Raji (cell line): ENCODE measurements around the gene MYOD1.

ENCODE experiments used
- POLR2A ChIP-seq: IDR thresholded peaks from 2 replicates; pipeline ENCODE4 v1.6.1; 2011; ENCODE audit warnings: low read depth, low read length, control low read depth; ENCODE audit not compliant: insufficient read depth

The MYOD1 gene

DNA sequence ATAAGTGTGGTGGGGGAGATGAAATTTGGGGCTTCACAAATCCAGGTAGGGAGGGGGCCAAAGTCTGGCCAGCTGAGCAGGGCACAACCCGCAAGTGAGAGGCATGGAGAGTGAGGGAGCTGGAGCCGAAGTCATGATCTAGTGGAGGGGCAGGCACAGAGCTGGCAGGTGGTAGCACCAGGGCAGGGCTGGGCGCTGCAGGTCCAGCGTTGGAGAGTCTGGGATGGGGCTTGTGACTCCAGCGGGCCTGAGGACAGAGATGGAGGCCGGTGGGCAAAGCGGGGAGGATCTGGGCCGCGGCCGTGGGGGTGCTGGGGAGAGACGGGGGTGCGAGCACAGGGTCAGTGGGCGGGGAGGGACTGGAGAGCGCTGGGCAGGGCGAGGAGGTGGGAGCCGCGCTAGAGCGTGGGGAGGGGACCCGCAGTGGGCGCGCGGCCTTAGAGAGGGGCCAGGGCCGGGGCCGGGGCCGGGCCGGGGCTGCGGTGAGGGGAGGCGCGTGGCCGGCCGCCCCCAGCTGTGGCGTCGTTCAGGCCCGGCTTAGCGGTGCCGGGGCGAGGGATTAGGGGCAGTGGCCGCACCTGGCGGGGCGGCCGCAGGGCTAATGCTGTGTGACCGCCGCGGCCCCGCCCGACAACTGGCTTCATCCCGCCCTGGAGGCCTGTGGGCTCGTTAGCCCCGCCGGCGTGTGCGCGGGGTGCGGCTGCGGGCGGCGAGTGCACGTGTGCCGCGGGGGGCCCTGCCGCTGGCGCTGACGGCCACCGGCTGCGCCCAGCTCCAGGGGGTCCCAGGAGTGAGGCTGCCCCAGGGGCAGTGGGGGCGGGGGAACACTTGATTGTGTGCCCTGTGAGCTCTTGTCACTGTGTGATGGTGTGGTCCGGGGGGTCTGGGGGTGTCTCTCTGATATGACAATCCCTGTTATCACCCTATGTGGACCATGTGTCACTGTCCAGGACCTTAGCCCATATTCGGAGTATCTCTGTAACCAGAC lies 23.6 kb upstream of the MYOD1 start:
- TF ChIP-seq POLR2A, result no peak

DNA sequence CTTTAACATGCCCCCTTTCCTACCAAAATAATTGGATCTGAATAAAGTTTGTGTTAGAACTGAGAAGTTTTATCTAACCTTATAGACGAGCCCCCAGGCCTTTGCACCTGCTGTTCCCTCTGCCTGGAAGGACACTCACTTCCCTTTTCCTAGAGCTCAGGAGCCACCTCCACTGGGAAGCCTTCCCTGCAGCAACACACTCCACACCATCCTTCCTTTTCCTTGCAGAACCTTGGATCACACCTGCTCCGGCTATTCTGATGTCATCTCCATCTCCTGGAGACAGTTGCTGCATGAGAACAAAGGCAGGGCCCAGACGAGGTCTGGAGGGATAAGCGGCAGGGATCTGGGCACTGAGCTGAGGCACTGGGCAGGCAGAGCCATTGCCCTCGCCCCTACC lies 22.6 kb upstream of the MYOD1 start:
- no peak for TF ChIP-seq POLR2A

DNA sequence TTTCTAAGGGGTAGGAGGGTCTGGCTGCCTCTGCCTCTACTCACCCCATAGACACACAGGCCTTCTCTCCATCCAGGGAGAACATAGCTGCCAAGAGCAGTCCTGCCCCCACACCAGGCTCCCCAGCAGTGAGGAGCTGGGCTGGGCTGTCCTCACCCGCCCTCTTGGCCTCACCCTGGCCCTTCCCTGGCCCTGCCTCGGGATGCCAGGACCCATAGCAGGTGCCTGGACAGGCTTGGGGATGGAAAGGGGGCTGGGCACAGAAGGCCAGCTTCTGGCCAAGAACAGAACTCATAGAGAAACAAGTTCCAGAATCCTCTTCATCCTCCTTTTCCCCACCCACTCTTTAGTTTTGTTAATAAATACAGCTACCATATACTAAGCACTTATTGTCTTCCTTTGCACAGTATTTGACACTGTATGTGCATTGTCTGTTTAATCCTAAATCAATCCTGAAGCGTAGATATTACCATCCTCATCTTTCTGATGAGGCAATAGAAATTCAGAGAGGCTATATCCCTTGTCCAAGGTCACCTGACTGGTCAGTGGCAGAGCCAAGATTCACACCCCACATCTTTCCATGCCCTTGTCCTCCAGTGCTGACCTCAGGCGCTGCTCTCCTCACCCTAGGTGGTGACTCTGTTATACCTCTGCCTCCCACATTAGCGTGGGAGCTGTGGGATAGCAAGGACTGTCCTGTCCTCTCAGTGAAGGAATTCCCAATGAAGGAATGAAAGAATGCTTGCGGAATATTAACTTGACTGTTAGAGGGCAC lies 22.0 kb upstream of the MYOD1 start:
- no peak for TF ChIP-seq POLR2A

DNA sequence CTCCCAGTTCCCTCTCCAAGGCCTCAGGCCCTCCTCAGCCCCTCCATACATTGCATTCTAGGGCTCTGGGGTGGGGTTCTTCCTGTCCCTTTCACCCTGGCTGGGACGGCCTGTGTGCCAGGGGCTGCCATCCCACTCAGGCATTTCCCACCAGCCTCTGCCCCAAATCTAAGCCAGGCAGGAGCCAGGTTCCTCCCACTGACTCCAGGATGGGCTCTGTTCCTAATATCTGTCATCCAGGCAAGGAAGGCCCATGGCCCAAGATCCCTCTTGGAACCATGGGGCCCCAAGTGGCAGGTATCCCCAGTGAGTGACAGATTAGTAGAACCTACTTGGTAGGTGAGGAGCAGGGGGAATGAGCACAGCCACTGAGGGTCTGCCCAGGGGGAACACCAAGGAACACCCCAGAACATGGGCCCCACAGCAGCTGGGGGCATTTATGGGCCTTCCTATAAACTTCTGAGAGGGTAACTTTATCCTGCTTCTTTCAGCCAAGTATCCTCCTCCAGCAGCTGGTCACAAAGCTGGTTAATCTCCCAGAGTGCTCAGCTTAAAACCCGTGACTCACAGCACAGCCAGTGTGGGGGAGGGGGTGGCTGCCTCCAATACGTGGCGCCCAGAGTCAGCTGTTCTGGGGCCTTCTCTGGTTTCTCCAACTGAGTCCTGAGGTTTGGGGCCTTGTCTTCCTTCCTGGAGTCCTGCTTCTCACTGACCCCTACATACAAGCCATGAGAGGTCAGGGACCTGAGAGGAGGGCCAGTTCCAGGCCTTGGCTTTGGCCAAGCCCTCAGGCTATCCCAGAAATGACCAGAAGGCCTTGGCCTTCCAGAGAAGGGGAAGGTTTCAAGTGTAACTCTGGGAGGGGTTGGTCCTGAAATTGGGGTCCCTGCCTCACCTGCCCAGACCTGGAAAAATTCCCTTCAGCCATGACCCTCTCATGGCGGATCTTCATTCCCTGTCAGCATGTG lies 19.9 kb upstream of the MYOD1 start:
- TF ChIP-seq POLR2A, result no peak

DNA sequence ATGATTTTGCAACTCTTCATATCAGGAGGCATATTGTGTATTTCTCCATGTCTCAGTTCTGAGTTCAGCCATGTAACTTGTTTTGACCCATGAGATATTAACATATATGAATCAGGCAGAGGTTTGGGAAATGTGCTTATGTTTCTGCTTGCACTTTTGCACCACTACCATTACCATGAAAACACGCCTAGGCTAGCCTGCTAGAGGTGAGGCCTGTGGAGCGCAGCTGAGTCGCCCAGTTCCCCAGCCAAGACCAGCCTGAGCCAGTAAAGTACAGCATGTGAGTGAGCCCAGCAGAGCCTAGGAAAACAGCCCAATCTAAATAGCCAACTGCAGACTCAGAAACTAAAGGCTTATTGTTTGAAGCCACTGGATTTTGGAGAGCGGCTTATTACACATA lies 18.4 kb upstream of the MYOD1 start:
- TF ChIP-seq POLR2A, result no peak

DNA sequence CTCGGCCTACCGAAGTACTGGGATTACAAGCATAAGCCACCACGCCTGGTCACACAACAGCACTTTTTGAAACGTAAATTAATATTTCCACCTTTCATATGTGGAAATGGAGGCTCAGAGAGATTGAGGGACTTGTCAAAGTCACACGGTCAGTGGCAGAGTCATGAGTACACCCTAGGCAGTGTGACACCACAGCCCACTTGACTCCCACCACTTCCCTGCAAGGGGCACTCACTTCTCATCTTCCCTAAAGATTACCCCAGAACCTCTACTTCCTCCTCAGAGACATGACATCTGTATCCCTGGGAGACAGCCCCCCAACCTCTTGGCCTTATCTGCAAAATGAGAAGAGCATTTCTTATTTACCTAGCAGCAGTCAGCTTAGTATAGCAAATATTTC lies 16.5 kb upstream of the MYOD1 start:
- TF ChIP-seq POLR2A, result no peak

DNA sequence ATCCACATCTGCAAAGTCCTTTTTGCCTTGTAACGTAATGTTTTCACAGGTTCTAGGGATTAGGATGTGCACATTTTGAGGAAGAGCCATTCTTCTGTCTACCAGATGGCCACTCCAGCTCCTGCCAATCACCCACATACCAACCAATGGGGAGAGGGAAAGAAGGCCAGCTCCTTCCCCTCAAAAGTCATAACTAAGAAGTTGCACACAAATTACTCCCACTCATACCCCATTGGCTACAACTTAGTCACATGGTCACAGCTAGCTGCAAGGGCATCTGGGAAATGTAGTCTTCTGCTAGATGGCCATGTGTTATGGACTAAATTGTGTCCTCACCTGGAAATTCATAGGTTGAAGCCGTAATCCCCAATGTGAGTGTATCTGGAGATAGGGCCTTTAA lies 15.4 kb upstream of the MYOD1 start:
- no peak for TF ChIP-seq POLR2A

DNA sequence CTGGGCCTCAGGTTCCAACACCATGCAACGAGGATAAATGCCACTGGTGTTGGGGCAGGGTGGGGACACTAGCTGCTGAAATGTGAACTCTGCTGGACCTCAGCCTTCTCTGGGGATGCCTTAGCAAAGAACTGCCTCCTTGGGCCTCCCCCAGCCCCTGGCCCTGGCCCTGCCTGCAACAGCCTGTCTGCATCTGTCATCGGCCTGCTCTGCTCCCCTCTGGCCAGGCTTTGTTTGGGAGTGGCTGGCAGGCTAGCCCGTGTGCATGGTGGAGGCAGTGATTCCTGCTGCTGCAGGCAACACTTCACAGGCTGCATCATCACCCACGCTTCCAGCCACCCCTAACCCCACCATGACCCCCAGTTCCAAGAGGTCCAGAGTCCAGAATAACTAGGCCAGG lies 11.5 kb upstream of the MYOD1 start:
- TF ChIP-seq POLR2A, result no peak

DNA sequence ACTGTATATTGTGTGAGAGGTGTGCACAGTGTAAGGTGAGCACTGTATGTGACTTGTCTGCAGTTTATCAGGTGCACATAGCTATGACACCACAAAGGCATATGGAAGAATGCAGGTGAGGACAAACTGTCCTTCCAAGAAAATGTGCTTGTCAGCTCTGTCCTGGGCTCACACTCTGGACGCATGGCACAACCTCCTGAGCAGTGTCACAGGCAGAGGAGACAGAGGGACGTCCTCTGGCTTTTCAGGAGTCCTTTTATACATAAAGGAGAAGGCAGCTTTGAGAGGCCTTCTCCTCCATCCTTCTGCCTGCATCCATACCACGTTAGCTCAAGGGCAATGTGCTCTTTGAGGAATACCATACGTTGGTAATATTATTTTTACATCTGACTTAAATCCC lies 7.5 kb upstream of the MYOD1 start:
- no peak for TF ChIP-seq POLR2A

DNA sequence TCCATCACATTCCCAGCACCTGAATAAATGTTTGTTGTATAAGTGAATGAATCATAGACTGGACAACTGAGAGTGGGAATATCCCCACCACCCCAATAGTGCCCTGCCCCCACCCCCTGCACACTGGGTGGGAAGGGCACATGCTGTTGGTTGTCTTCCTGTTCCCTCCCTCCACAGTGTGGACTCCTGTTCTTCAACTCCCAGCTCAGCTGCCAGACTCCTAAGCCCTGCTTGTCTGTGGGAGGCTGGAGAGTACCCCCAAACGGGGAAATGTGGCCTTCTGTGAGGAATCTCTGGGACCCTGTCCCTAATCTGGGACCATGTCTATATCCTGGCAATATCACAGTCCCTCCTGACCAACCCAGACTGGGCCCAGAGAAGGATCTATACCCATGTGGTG lies 5.5 kb upstream of the MYOD1 start:
- no peak for TF ChIP-seq POLR2A

DNA sequence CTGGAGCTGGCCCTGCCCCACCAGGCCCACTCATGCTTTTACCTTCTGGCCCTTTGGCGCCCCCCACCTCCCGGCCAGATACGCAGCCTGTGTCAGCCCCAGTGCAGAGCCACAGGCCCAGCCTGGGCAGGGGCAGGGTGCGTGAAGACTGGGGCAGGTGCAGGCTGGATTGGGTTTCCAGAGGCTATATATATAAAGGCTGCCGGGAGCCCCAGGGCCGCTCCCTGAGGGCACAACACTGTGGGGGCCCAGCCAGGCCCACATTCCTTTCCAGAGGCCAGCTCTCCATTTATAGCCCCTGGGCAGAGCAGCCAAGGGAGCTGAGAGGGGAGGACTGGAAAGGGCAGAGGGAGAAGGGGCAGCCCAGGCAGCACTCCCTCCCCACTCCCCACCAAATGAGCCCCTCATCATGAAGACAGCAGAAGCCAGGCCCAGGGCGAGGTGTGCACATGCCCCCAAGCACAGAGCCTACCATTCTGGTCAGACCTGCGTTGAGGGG lies 5.0 kb upstream of the MYOD1 start:
- TF ChIP-seq POLR2A, result no peak

DNA sequence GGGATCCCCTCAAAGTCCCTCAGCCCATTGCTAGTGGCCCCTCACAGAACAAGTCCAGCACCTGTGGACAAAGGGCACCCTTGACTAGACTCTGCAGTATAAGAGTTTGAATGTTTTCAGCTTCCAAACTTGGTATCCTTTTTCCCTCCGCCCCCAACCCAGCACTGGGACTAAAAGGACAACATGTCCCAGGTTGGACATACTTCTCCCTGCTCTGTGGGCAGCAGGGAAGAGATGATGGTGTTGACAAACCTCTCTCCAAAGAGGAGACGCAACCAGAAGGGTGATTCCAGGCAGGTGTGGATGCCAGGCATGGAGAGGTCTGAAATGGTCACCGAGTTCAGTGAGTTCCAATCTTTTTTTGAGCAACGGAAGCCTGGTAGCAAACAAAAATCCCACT lies 4.5 kb upstream of the MYOD1 start:
- TF ChIP-seq POLR2A, result no peak

DNA sequence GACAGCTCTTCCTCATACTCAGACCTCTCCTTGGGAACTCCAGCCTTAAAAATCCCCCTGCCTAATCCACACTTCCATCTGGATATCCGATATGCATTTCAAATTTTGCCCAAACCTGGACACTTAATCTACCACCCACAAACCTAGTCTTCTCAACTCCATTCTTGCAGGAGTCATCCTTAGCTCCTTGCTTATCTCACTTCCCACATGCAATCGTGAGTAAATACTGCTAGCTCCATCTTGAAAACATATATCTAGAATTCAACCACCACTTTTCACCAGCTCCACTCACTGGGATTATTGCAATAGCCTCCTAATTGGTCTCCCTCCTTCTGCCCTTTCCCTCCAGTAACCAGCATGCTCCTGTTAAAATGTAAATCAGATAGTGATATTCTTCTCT lies 2.6 kb upstream of the MYOD1 start:
- no peak for TF ChIP-seq POLR2A

DNA sequence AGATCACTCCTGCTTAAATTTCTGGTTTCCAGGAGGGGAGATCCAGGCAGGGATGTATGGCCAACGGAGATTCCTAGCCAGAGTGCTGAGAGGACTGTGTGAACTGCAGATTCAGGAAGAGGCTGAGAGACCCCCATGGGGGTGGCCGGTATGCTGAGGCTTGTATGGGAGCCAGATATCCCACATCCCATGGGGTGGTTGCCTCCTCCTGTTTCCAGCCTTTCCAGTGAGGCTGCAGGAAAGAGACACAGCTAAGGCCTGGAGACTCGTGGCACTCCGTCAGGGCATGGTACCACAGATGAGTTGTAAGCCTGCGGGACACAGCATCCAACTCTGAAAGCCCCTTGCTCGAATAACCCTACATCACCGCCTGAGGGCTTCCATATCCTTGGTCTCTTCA lies 1.4 kb upstream of the MYOD1 start:
- no peak for TF ChIP-seq POLR2A

DNA sequence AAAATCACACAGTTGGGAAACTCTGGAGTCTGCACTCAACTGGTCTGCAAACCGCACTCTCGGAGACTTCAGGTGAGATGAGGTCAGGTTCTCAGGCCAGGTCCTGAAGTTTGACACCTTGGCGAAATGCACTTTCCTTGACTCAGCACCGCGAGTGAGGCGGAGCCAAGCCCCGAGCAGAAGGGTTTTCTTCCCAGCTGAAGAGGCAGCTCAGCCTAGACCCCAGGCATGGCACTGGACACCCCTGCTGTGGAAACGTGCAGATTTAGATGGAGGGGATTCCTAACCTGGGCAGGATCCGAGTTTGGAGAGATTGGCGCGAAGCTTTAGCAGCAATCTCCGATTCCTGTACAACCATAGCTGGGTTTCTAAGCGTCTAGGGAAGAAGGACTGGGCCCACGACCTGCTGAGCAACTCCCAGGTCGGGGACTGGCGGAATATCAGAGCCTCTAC lies 835 bp upstream of the MYOD1 start:
- no peak for TF ChIP-seq POLR2A
